SK-N-MC (cell line): Measurements from ENCODE around the gene GLS.

Experiments used
- EZH2 ChIP-seq: fragments of 200-600 bp; sonication (generic); IDR thresholded peaks from one replicate; pipeline ENCODE4 v1.6.1; 2017; ENCODE audit warnings: antibody characterized with exemption
- FOXP2 ChIP-seq: optimal IDR thresholded peaks from 2 replicates; pipeline ENCODE3; 2011; ENCODE audit warnings: mild to moderate bottlenecking, moderate library complexity; ENCODE audit not compliant: insufficient read depth; ENCODE audit errors: extremely low read length, control extremely low read depth
- POLR2AphosphoS5 ChIP-seq: IDR thresholded peaks from 2 replicates; pipeline ENCODE4 v1.6.1; 2012; ENCODE audit warnings: mild to moderate bottlenecking, low read depth, low read length, borderline replicate concordance

GRCh38 chr2:190842606-190843104, 38.0 kb upstream of the GLS start:
- no peak for TF ChIP-seq POLR2AphosphoS5
- TF ChIP-seq EZH2: no peak
- TF ChIP-seq FOXP2: no peak
